Heart left ventricle (tissue), 13 donors: Measurements from ENCODE around the gene TMEM8B.

Experiments used
- POLR2A ChIP-seq, 2 donors: fragments of 450-650 bp; IDR thresholded peaks; one replicate each; pipeline ENCODE4 v1.6.1; 2017; ENCODE audit warnings: antibody characterized with exemption in 2 of 2, mild to moderate bottlenecking in 2 of 2, moderate library complexity in 2 of 2
- TF ChIP-seq, protein P1 (sequence below), 12 donors: fragments of 200-600 bp; sonication (generic) in 4 of 12; IDR thresholded peaks; one replicate each; pipeline versions ENCODE4 v1.5.0 to v1.8.0; 2018 to 2022; ENCODE audit warnings: antibody characterized with exemption in 12 of 12, mild to moderate bottlenecking in 5 of 12
- donor health status: ischemic (EF 13 %, LVEDD 7.1; RV severe dilation, severe dysfunction).
- donor health status: DM: no; HTN: yes; CAD: no.
- donor health status: DM: no; HTN: no; CAD: no.
- donor health status: ischemic (EF 25% LVEDD 6.9; RV normal size, moderate dysfunction).
- donor health status: ischemic (EF 25% LVEDD 5.7; RV mildly dilated, moderate dysfunction).
- donor health status: ischemic (EF 35%, LVEDD 5.7; RV mildly dilated, moderate dysfunction).
- donor health status: nonischemic (EF 11% LVEDD 7.7; RV severe dilation, severe dysfunction).
- donor health status: DM: yes; HTN: yes; CAD: no.
- donor health status: PGD.
- donor health status: ischemic (EF 29% LVEDD 5.4; RV normal size, mild dysfunction).
- donor health status: nonischemic (EF 23%, LVEDD 6.1; RV moderate dilation, normal function).

DNA sequence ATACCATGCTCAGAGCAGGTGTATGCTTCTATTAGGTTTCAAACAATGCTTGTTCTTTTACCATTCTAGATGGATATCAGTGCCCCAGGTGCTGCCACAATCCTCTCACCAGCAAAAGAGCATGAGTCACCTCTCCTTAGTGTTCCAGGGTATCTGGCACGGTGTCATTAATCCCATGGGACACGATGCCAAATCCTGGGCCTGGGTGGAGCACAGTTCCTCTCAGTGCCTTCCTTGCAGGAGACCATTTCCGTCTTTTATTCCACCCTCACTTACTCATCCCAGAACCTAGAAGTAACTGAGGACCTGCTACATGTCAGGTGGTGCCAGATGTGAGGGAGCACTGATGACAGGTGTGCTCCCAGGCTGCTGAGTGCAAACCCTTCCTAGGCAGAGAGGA, 42.5 kb downstream of the TMEM8B start:
- TF ChIP-seq, protein P1, sequence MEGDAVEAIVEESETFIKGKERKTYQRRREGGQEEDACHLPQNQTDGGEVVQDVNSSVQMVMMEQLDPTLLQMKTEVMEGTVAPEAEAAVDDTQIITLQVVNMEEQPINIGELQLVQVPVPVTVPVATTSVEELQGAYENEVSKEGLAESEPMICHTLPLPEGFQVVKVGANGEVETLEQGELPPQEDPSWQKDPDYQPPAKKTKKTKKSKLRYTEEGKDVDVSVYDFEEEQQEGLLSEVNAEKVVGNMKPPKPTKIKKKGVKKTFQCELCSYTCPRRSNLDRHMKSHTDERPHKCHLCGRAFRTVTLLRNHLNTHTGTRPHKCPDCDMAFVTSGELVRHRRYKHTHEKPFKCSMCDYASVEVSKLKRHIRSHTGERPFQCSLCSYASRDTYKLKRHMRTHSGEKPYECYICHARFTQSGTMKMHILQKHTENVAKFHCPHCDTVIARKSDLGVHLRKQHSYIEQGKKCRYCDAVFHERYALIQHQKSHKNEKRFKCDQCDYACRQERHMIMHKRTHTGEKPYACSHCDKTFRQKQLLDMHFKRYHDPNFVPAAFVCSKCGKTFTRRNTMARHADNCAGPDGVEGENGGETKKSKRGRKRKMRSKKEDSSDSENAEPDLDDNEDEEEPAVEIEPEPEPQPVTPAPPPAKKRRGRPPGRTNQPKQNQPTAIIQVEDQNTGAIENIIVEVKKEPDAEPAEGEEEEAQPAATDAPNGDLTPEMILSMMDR (IDR thresholded peaks at IDR 0.05): no peak
- TF ChIP-seq POLR2A (IDR thresholded peaks at IDR 0.05): no peak
